GM21737 (cell line): ENCODE results near the gene ZFYVE16.
"Not testable (repeated sequence)": the region's sequence is repeated elsewhere in the genome, so short reads cannot be mapped to it uniquely, and the experiment has no call there.

ENCODE experiments used
- ATAC-seq: cut with Tn5 transposase; IDR thresholded peaks from one replicate; pipeline ENCODE4 v1.9.1; 2021; ENCODE audit warnings: mild to moderate bottlenecking, moderate library complexity; ENCODE audit not compliant: unreplicated experiment

The ZFYVE16 gene

GRCh38 chr5:80487444-80487828 lies 79.6 kb downstream of the ZFYVE16 start:
- ATAC-seq = no peak

- ATAC-seq = peak; percentile 84
These were observed 80.2 kb downstream of the ZFYVE16 start, which contains the start of gene FAM151B for GRCh38 chr5:80487829-80488721. FAM151B (plus strand) TSS chr5:80488100; CDS start chr5:80488124, 24 bp downstream.

- ATAC-seq = no peak
These were observed 83.4 kb downstream of the ZFYVE16 start for GRCh38 chr5:80491296-80491695.

GRCh38 chr5:80492741-80493140 lies 84.9 kb downstream of the ZFYVE16 start:
- ATAC-seq = no peak

GRCh38 chr5:80493443-80493842 lies 85.6 kb downstream of the ZFYVE16 start:
- ATAC-seq = not testable (repeated sequence)

- no peak for ATAC-seq
These were observed 88.0 kb downstream of the ZFYVE16 start for GRCh38 chr5:80495891-80496290.

- ATAC-seq = no peak
These were observed 94.9 kb downstream of the ZFYVE16 start for GRCh38 chr5:80502800-80503199.

GRCh38 chr5:80503641-80504040 lies 95.8 kb downstream of the ZFYVE16 start:
- no peak for ATAC-seq

- ATAC-seq = no peak
These were observed 97.0 kb downstream of the ZFYVE16 start for GRCh38 chr5:80504833-80505232.

- no peak for ATAC-seq
These were observed 99.8 kb downstream of the ZFYVE16 start for GRCh38 chr5:80507663-80508062.

GRCh38 chr5:80508844-80509243 lies 101.0 kb downstream of the ZFYVE16 start:
- no peak for ATAC-seq

GRCh38 chr5:80509362-80509761 lies 101.5 kb downstream of the ZFYVE16 start:
- no peak for ATAC-seq

- ATAC-seq = no peak
These were observed 109.0 kb downstream of the ZFYVE16 start for GRCh38 chr5:80516826-80517225.
